T-helper 17 cell (primary cell): Measurements from ENCODE around the gene BTBD2. TPM values are rescaled to one million over a fixed set of nuclear protein-coding genes. Genes with fewer than 3 reads are reported as not detected.

Experiments used
- ATAC-seq: fragments of 150-1000 bp; cut with Tn5 transposase; 2 replicates; pipeline ENCODE4 v1.10.0; 2021; ENCODE audit warnings: mild to moderate bottlenecking, moderate library complexity
- DNase-seq, 3 donors: peaks; one replicate each; pipeline versions ENCODE4 v3.0.0 to v3.0.0-alpha.2; 2020 to 2021
- H3K9me3 ChIP-seq: one replicate; pipeline ENCODE4 v1.7.0; 2013; ENCODE audit warnings: low read length, mild to moderate bottlenecking; ENCODE audit not compliant: control insufficient read depth, poor library complexity, severe bottlenecking
- H3K27ac Mint-ChIP-seq: one replicate; pipeline ENCODE4 v1.8.0; 2022; ENCODE audit warnings: mild to moderate bottlenecking, moderate library complexity, mixed read lengths
- H3K27me3 Mint-ChIP-seq: one replicate; pipeline ENCODE4 v1.8.0; 2022; ENCODE audit warnings: mixed read lengths
- H3K36me3 Mint-ChIP-seq: one replicate; pipeline ENCODE4 v1.8.0; 2022; ENCODE audit warnings: low read depth, mixed read lengths
- H3K4me1 Mint-ChIP-seq: one replicate; pipeline ENCODE4 v1.8.0; 2022; ENCODE audit warnings: mild to moderate bottlenecking, mixed read lengths
- H3K4me3 Mint-ChIP-seq: one replicate; pipeline ENCODE4 v1.8.0; 2022; ENCODE audit warnings: mild to moderate bottlenecking, moderate library complexity, mixed read lengths
- total RNA-seq, 4 donors: library from RNA in 2 of 4; stranded (reverse) in 2 of 4; gene quantifications; one replicate each; pipeline ENCODE4 v1.2.3 and lab custom pipeline; 2022 to 2026

Gene BTBD2
- total RNA-seq, 2 donors from 2014 or later = 53.4 to 64.6 TPM

DNA sequence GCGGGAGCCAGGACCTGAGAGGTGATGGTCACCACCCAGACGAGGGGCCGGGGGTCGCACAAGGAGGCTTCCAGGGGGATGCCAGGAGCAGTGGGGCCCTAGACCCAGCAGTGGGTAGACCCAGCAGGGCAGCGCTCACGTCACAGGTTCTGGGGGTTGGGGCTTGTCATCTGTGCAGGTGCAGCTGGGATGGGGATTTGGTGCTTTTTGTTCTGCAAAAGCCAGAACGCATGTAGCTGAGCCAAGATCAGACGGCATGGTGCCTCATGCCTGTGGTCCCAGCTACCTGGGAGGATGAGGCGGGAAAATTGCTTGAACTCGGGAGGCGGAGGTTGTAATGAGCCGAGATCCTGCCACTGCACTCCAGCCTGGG, 59.4 kb downstream of the BTBD2 start:
- H3K9me3 ChIP-seq = no peaks in the 10 kb centered on the region
- Mint-ChIP-seq H3K27ac (no peak overlapping the region), H3K27me3 (no peaks in the 10 kb centered on the region), H3K4me3 (no peak overlapping the region), H3K4me1 (peaks cover 8% of the 10 kb centered on the region), H3K36me3 (no peaks in the 10 kb centered on the region)
- no peak for DNase-seq
- no peak for ATAC-seq

DNA sequence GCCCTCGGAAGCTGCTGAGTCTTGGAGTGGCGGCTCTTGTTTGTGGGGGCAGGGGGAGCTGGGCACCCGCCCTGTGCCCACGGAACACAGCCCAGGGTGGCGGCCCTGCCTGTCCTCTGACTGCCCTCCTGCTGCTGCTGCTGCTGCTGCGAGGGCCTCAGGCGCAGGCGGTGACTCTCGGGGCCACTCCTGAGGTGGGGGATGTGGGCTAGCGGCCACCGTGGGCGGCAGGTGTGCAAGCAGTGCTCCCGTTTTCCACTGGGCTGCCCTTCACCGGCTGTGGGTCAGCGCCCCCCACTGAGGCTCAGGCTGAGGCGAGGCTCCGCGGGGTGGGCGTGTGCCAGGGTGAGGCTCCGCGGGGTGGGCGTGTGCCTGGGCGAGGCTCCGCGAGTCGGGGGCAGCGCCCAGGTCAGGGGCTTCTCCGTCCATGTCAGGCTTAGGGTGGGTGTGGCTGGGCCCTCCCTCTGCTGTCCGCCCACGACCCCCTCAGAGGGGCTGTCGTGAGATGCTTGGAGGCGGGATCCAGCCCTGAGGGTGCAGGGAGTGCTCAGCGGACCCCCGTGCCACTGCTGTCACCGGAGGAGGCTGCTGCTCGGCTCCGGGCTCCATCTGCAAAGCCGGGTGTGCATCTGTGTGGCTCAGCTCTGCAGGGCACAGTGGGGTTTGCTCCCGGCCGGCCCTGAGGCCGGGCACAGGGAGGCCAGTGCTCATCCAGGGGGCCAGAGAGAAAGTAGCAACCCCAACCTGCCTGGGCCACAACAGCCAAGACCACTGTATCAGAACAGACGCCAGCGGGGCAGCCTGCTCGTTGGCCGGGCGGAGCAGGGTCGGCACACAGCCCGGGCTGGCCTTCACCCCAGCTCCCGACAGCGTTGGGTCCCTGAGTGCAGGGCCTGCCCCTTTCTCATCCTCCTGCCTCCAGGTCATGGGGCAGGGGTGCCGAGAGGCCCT, 60.1 kb downstream of the BTBD2 start:
- H3K4me3 Mint-ChIP-seq = peak overlapping the region; percentile 57
- no peaks in the 10 kb centered on the region for H3K36me3 Mint-ChIP-seq
- H3K27me3 Mint-ChIP-seq = no peaks in the 10 kb centered on the region
- peaks cover 12% of the 10 kb centered on the region for H3K4me1 Mint-ChIP-seq
- no peak for ATAC-seq
- no peak for DNase-seq
- H3K27ac Mint-ChIP-seq = no peak overlapping the region
- no peaks in the 10 kb centered on the region for H3K9me3 ChIP-seq

DNA sequence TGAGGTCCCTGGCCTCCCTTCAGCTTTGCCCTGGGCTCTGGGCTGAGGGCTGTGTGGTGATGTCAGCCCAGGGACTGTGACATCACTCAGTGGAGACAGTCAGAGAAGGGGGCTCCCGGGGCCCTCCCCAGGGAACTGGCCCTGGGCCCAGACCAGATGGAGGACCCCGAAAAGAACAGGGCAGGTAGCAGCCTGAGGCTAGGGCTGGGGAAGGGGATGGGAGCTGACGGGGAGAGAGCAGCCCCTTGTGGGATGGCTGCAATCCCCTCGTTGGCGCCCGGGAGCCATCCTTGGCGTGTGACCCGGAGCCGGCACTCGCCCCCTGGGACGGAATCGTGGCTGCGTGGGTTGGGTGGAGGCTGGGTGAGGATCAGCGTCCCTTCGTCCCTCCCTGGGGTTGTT, 61.0 kb downstream of the BTBD2 start:
- Mint-ChIP-seq H3K27me3 (no peaks in the 10 kb centered on the region), H3K27ac (no peak overlapping the region)

DNA sequence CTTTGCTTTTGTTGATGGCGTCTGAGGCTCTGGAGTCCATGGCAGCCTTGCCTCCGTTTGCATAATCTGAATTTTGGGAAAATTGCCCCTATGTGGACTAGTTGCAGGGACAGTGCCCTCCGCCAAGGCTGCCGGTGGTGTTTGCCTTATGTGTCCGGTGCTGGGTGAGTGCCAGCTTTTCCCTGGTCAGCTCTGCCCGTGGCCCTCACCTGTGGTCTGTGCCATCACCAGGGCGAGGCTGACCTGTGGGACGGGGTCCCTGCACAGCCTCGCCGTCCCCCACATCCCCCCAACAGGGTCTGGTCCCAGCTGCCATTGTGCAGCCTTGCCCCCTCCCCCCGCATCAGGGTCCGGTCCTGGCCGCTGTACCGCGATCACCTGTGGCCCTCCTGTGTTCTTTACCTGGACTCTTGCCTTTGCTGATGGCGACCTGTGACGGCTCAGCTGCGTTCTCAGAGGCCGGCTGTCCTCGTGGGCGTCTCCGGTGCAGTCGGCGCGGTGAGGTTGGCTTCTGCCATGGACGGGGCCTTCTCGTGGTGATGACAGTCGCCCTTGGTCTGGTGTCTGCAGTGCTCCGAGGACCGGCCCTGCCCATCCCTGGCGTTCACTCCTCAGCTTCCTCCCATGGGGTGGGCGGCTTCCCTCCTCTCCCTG, 61.9 kb downstream of the BTBD2 start:
- H3K36me3 Mint-ChIP-seq = no peaks in the 10 kb centered on the region
- no peaks in the 10 kb centered on the region for H3K27me3 Mint-ChIP-seq
- peaks cover 15% of the 10 kb centered on the region for H3K4me1 Mint-ChIP-seq
- no peak overlapping the region for H3K4me3 Mint-ChIP-seq
- DNase-seq = no peak
- H3K9me3 ChIP-seq = no peaks in the 10 kb centered on the region
- ATAC-seq = no peak
- no peak overlapping the region for H3K27ac Mint-ChIP-seq

More for the DNA sequence above, 61.0 kb downstream of the BTBD2 start:
- DNase-seq (no peak), ATAC-seq (no peak)
- no peaks in the 10 kb centered on the region for H3K36me3 Mint-ChIP-seq
- H3K9me3 ChIP-seq = no peaks in the 10 kb centered on the region
- H3K4me3 Mint-ChIP-seq = no peak overlapping the region
- H3K4me1 Mint-ChIP-seq = peaks cover 11% of the 10 kb centered on the region

DNA sequence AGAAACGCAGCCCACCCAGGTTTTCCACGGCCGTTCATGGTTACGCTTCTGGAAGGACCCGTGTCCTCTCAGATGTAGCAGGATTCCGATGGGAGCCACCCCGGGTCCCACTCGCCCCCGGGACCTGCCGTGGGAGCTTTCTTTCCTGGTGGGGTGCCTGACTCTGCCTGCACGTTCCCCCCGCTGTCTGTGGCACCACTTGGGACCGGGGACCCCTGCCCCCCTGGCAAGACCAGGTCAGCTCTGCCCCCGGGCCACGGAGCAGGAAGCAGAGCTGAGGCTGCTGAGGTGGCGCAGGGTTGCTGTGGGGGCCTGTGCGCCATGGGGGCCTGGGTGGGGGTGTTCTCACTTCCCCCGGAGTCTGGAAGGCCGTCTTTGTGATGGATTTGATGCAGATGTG, 62.5 kb downstream of the BTBD2 start:
- Mint-ChIP-seq H3K27me3 (no peaks in the 10 kb centered on the region), H3K27ac (no peak overlapping the region), H3K36me3 (no peaks in the 10 kb centered on the region), H3K4me3 (no peak overlapping the region), H3K4me1 (peaks cover 15% of the 10 kb centered on the region)
- no peaks in the 10 kb centered on the region for H3K9me3 ChIP-seq
- DNase-seq (no peak), ATAC-seq (no peak)

DNA sequence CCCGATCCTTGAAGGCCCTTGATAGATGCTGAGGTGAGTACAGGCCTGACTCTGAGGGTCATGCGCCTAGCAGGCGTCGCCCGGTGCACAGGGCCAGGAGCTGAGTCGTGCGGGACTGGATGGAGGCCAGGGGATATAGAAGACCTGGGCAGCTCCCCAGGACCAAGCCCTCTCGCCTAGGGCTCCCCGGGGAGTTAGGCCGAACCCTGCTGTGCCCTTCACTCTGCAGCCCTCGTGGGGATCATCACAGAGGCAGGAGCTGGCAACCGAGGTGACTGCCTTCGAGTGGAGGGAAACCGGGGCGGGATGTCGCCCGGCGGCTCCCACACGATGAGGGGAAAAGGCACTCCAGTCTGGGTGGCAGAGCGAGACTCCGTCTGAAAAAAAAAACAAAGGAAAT, 62.9 kb downstream of the BTBD2 start:
- no peak overlapping the region for H3K27ac Mint-ChIP-seq
- ATAC-seq = no peak
- no peaks in the 10 kb centered on the region for H3K27me3 Mint-ChIP-seq
- DNase-seq = no peak
- peaks cover 15% of the 10 kb centered on the region for H3K4me1 Mint-ChIP-seq
- H3K36me3 Mint-ChIP-seq = no peaks in the 10 kb centered on the region
- no peaks in the 10 kb centered on the region for H3K9me3 ChIP-seq
- H3K4me3 Mint-ChIP-seq = no peak overlapping the region

DNA sequence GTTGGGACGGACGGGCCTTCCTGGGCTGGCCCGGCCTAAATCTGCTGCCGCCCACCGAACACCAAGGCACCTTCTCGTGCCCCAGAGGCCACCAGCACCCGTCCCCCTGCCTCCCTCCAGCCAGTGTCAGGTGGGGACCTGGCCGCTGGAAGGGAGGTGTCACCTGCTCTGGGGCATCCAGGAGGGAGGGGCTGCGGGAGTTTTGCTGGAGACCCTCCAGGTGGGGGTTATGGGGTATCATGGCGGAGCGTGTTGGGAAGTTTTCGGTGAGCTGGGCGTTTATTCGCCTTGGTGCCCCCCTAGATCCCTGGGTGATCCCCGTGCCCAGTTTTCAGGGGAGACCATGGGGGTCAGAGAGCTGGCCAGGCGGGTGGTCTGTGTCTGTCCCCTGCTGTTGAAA, 64.9 kb downstream of the BTBD2 start:
- ATAC-seq = no peak
- H3K27ac Mint-ChIP-seq = peak overlapping the region; percentile 47
- H3K4me1 Mint-ChIP-seq = peaks cover 19% of the 10 kb centered on the region

DNA sequence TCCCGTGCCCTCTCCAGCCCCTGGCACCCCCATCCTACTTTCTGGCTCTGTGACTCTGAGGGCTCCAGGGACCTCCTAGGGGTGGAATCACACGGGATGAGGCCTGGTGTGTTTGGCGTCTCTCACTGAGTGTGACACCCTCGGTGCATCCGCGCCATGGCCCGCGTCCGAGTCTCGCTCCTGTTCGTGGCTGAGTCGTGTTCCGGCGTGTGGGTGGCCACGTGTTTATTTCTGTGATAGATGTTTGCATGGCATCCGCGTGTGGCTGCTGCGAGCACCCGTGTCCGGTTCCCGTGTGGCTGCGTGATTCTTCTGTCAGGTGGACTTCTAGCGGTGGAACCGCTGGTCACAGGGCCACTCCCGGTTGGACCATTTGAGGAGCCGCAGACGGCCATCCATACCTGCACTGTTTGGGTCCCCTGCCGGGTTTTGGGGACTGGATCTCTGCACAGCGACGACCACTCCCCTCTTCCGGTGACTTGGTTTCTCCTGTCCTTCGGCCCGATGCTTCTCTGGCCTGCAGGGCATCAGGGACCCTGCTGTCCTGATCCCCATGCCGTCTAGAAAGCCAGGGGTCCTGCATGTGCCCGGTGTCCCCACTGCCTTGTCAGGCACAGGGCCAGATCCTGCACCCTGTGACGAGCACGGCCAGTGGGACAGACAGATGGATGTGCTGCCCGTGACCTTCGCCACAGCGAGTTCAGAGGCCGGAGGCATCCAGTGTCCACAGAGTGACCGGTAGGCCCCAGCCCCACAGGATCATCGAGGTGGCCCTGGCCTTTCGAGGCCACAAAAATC, 66.0 kb downstream of the BTBD2 start:
- ATAC-seq = no peak
- DNase-seq = no peak
- H3K27me3 Mint-ChIP-seq = no peaks in the 10 kb centered on the region
- H3K9me3 ChIP-seq = no peaks in the 10 kb centered on the region
- H3K36me3 Mint-ChIP-seq = no peaks in the 10 kb centered on the region
- no peak overlapping the region for H3K4me3 Mint-ChIP-seq
- H3K27ac Mint-ChIP-seq = peak overlapping the region; percentile 47
- H3K4me1 Mint-ChIP-seq = peaks cover 19% of the 10 kb centered on the region

More for the DNA sequence above, 64.9 kb downstream of the BTBD2 start:
- Mint-ChIP-seq H3K27me3 (no peaks in the 10 kb centered on the region), H3K4me3 (no peak overlapping the region), H3K36me3 (no peaks in the 10 kb centered on the region)
- no peaks in the 10 kb centered on the region for H3K9me3 ChIP-seq
- DNase-seq = no peak

DNA sequence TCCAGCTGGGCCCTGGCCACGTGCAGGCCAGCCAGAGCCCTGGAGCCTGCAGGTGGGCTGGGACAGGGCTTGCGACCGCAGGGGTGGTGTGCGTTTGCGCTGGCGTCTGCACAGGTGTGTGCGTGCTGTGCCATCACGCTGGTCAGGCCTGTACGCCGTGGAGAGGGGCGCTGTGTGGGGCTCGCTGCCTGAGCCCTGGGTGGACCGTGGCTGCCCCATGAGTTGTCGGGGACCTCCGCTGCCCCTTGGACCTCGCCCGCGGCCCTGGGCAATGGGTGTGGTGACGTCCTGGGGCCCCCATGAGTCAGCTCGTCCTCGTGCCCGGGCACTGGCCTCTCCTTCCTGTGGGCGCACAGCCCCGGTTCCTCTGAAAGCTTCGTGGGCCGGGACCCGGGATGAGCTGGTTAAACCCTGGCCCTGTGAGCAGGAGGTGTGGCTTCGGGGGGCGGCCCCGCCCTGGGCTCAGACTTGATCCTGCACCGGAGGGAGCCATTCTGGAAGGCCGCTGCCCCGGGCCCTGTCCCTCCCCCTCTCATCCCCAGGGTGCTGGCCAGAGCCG, 67.8 kb downstream of the BTBD2 start:
- no peak overlapping the region for H3K4me3 Mint-ChIP-seq
- peak overlapping the region; percentile 51 for H3K27ac Mint-ChIP-seq
- H3K9me3 ChIP-seq = no peaks in the 10 kb centered on the region
- H3K4me1 Mint-ChIP-seq = peaks cover 26% of the 10 kb centered on the region
- no peaks in the 10 kb centered on the region for H3K27me3 Mint-ChIP-seq
- H3K36me3 Mint-ChIP-seq = no peaks in the 10 kb centered on the region
- ATAC-seq (no peak), DNase-seq (no peak)

DNA sequence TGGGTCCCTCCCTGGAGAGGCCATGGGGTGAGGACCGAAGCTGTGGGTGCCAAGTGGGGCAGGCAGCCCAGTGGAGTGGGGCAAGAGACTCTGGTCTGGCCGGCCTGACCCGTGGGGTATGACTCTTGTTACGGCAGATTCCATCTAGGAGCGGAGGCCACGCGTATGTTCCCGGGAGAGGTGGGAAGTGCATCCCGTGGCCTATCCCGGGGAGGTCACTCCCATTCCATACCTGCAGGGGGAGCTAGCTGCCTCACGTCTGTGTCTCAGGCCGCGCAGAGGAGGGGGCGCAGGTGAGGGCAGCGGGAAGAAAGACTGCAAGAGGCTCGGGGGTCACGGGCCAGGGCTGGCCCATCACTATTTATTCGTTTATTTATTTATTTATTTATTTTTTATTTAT, 69.6 kb downstream of the BTBD2 start:
- H3K36me3 Mint-ChIP-seq = peaks cover 4% of the 10 kb centered on the region
- no peaks in the 10 kb centered on the region for H3K9me3 ChIP-seq
- H3K4me3 Mint-ChIP-seq = peak overlapping the region; percentile 61
- ATAC-seq (no peak), DNase-seq (no peak)
- H3K4me1 Mint-ChIP-seq = peaks cover 26% of the 10 kb centered on the region
- no peak overlapping the region for H3K27ac Mint-ChIP-seq
- no peaks in the 10 kb centered on the region for H3K27me3 Mint-ChIP-seq

DNA sequence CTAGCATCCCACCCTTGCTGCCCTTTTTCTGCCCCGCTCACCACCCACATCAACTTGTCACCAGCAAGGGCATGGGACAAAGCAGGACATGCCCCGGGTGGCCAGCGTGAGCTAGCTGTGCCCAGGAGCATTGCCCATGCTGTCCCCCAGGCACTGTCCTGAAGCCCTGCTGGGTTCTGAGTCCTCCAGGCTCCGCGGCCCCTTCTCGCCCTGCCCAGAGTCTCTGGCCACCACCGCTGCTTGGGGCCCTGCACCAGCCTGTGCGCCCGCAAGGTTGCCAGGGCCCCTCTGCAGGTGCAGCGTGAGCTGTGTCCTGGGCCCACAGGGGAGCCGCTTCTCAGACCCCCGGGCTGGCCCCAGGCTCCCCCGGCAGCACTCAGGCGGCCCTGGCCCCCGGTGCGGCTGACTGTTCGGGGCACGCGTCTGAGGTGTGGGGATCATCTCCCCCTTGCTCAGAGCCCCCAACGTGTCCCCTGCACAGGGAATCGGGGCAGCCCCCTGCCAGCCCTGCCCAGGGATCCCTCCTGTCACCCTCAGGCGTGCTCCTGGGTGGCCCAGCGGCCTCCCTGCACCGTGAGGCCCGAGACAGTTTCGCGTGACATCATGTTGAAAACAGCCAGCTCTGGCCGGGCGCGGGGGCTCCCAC, 70.5 kb downstream of the BTBD2 start:
- H3K36me3 Mint-ChIP-seq = peaks cover 4% of the 10 kb centered on the region
- H3K27me3 Mint-ChIP-seq = no peaks in the 10 kb centered on the region
- peaks cover 28% of the 10 kb centered on the region for H3K4me1 Mint-ChIP-seq
- DNase-seq (no peak), ATAC-seq (no peak)
- H3K4me3 Mint-ChIP-seq = peak overlapping the region; percentile 39
- H3K27ac Mint-ChIP-seq = no peak overlapping the region
- H3K9me3 ChIP-seq = no peaks in the 10 kb centered on the region

DNA sequence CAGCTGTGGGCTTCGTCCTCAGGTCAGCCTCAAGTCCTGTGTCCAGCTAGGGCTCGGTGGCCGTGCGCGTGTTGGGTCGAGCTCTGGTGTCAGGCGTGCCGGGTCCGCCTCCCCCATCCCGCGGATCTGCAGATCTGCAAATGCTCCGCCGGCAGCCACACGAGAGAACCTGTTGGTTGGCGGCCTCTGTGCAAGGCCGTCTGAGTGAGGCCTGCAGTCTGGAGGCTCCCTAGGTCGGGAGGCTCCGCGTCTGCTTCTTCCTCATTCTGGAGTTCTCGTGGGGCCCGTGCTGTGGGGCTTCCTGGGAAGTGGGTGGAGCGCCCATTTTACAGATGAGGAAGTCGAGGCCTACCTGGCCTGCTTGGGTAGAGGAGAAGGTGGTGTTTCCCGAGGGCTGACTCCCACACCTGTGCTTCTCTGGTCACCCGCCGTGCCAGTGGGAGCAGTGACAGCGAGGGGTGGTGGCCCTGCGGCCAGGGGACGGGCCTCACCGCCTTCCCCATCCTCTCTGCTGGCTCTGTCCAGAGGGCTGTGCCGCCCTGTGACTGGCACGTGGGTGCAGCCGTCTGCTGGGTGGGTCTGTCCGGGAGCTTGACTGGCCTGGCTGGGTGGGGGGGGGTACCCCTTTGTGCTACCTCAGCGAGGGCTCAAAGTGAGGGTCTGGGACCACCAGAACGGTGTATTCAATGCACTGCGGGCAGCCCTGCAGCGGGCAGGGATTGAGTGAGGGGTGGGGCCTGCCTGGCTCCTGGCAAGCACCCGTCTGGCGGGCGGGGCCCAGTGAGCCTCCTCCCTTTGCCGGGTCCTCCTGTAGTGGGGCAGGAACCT, 71.2 kb downstream of the BTBD2 start:
- no peaks in the 10 kb centered on the region for H3K27me3 Mint-ChIP-seq
- peaks cover 29% of the 10 kb centered on the region for H3K4me1 Mint-ChIP-seq
- ATAC-seq (no peak), DNase-seq (no peak)
- peak overlapping the region; percentile 95 for H3K27ac Mint-ChIP-seq
- no peaks in the 10 kb centered on the region for H3K9me3 ChIP-seq
- peak overlapping the region; percentile 73 for H3K4me3 Mint-ChIP-seq
- peaks cover 4% of the 10 kb centered on the region for H3K36me3 Mint-ChIP-seq
